Measurements from ENCODE around the gene ZNRF3. TPM values are rescaled to one million over a fixed set of nuclear protein-coding genes. Genes with fewer than 3 reads are reported as not detected.

The ZNRF3 gene
- total and polyA plus RNA-seq, 2 experiments from 2014 or later, result 11.1 to 32.2 TPM

DNA sequence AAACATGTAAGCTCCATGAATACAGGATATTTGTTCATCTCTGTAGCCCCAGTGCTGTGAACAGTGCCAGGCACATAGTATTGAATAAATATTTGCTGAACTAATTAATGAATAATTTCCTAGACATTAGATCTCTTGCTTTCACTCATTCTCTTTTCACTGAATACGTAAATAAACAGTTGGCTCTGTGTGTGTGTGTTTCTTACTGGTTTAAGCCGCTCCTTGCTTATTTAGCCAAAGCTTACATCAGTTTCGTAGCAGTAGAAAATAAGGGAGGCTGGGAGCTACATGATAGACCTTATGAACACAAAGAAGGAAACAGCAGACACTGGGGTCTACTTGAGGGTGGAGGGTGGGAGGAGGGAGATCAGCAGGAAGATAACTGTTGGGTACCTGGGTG, 206.7 kb downstream of the ZNRF3 start:
- Histone ChIP-seq H3K27ac (ENCODE audit: low read depth) (no peak overlapping the region), H3K9me2 (ENCODE audit: insufficient read depth) (no peaks in the 10 kb centered on the region), H3K4me3 (no peak overlapping the region), H3K27me3 (ENCODE audit: insufficient read depth) (no peaks in the 10 kb centered on the region), H3K4me2 (no peak overlapping the region), H3K36me3 (ENCODE audit: insufficient read depth) (no peaks in the 10 kb centered on the region), H3K4me1 (ENCODE audit: insufficient read depth) (no peaks in the 10 kb centered on the region), H3K79me2 (replicated peaks; ENCODE audit: insufficient read depth) (no peaks in the 10 kb centered on the region), H2AFZ (no peak overlapping the region), H3F3A (replicated peaks; ENCODE audit: low read depth) (no peaks in the 10 kb centered on the region), H4K20me1 (replicated peaks; ENCODE audit: insufficient read depth) (0 out of 2 replicates have a peak, but pooled peaks cover 5% of the 10 kb centered on the region)
- DNase-seq (ENCODE audit: low spot score), result no peak
- peaks cover 2% of the 10 kb centered on the region for H3K27me3 Mint-ChIP-seq (ENCODE audit: insufficient read depth, low read depth, poor library complexity)
- TF ChIP-seq ZNF331 (CRISPR knock-in tag; IDR thresholded peaks at IDR 0.05; ENCODE audit: low read depth), result no peak
- TF ChIP-seq JUNB (IDR thresholded peaks at IDR 0.05; ENCODE audit: unreplicated experiment), result no peak
- TF ChIP-seq, protein P1, sequence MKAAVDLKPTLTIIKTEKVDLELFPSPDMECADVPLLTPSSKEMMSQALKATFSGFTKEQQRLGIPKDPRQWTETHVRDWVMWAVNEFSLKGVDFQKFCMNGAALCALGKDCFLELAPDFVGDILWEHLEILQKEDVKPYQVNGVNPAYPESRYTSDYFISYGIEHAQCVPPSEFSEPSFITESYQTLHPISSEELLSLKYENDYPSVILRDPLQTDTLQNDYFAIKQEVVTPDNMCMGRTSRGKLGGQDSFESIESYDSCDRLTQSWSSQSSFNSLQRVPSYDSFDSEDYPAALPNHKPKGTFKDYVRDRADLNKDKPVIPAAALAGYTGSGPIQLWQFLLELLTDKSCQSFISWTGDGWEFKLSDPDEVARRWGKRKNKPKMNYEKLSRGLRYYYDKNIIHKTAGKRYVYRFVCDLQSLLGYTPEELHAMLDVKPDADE (IDR thresholded peaks at IDR 0.05), result no peak
- no peak for TF ChIP-seq NANOG (IDR thresholded peaks at IDR 0.05; ENCODE audit: borderline replicate concordance)
- TF ChIP-seq, protein P2, sequence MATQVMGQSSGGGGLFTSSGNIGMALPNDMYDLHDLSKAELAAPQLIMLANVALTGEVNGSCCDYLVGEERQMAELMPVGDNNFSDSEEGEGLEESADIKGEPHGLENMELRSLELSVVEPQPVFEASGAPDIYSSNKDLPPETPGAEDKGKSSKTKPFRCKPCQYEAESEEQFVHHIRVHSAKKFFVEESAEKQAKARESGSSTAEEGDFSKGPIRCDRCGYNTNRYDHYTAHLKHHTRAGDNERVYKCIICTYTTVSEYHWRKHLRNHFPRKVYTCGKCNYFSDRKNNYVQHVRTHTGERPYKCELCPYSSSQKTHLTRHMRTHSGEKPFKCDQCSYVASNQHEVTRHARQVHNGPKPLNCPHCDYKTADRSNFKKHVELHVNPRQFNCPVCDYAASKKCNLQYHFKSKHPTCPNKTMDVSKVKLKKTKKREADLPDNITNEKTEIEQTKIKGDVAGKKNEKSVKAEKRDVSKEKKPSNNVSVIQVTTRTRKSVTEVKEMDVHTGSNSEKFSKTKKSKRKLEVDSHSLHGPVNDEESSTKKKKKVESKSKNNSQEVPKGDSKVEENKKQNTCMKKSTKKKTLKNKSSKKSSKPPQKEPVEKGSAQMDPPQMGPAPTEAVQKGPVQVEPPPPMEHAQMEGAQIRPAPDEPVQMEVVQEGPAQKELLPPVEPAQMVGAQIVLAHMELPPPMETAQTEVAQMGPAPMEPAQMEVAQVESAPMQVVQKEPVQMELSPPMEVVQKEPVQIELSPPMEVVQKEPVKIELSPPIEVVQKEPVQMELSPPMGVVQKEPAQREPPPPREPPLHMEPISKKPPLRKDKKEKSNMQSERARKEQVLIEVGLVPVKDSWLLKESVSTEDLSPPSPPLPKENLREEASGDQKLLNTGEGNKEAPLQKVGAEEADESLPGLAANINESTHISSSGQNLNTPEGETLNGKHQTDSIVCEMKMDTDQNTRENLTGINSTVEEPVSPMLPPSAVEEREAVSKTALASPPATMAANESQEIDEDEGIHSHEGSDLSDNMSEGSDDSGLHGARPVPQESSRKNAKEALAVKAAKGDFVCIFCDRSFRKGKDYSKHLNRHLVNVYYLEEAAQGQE (IDR thresholded peaks at IDR 0.05; ENCODE audit: unreplicated experiment), result no peak
- TF ChIP-seq EZH2 (IDR thresholded peaks at IDR 0.05; ENCODE audit: low read depth, unreplicated experiment), result no peak
- no peak for TF ChIP-seq CREB1 (CRISPR knock-in tag; IDR thresholded peaks at IDR 0.05; ENCODE audit: low read depth)
- no peak for TF ChIP-seq ZNF114 (CRISPR knock-in tag; IDR thresholded peaks at IDR 0.05)
- TF ChIP-seq, protein P3, sequence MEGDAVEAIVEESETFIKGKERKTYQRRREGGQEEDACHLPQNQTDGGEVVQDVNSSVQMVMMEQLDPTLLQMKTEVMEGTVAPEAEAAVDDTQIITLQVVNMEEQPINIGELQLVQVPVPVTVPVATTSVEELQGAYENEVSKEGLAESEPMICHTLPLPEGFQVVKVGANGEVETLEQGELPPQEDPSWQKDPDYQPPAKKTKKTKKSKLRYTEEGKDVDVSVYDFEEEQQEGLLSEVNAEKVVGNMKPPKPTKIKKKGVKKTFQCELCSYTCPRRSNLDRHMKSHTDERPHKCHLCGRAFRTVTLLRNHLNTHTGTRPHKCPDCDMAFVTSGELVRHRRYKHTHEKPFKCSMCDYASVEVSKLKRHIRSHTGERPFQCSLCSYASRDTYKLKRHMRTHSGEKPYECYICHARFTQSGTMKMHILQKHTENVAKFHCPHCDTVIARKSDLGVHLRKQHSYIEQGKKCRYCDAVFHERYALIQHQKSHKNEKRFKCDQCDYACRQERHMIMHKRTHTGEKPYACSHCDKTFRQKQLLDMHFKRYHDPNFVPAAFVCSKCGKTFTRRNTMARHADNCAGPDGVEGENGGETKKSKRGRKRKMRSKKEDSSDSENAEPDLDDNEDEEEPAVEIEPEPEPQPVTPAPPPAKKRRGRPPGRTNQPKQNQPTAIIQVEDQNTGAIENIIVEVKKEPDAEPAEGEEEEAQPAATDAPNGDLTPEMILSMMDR (conservative IDR thresholded peaks at IDR 0.05; ENCODE audit: low read depth in 2 of 2), result no peak
- TF ChIP-seq EZH2phosphoT487 (IDR thresholded peaks at IDR 0.05; ENCODE audit: unreplicated experiment), result no peak
- TF ChIP-seq POLR2AphosphoS5 (IDR thresholded peaks at IDR 0.05; ENCODE audit: low read depth), result no peak
- TF ChIP-seq, protein P4, sequence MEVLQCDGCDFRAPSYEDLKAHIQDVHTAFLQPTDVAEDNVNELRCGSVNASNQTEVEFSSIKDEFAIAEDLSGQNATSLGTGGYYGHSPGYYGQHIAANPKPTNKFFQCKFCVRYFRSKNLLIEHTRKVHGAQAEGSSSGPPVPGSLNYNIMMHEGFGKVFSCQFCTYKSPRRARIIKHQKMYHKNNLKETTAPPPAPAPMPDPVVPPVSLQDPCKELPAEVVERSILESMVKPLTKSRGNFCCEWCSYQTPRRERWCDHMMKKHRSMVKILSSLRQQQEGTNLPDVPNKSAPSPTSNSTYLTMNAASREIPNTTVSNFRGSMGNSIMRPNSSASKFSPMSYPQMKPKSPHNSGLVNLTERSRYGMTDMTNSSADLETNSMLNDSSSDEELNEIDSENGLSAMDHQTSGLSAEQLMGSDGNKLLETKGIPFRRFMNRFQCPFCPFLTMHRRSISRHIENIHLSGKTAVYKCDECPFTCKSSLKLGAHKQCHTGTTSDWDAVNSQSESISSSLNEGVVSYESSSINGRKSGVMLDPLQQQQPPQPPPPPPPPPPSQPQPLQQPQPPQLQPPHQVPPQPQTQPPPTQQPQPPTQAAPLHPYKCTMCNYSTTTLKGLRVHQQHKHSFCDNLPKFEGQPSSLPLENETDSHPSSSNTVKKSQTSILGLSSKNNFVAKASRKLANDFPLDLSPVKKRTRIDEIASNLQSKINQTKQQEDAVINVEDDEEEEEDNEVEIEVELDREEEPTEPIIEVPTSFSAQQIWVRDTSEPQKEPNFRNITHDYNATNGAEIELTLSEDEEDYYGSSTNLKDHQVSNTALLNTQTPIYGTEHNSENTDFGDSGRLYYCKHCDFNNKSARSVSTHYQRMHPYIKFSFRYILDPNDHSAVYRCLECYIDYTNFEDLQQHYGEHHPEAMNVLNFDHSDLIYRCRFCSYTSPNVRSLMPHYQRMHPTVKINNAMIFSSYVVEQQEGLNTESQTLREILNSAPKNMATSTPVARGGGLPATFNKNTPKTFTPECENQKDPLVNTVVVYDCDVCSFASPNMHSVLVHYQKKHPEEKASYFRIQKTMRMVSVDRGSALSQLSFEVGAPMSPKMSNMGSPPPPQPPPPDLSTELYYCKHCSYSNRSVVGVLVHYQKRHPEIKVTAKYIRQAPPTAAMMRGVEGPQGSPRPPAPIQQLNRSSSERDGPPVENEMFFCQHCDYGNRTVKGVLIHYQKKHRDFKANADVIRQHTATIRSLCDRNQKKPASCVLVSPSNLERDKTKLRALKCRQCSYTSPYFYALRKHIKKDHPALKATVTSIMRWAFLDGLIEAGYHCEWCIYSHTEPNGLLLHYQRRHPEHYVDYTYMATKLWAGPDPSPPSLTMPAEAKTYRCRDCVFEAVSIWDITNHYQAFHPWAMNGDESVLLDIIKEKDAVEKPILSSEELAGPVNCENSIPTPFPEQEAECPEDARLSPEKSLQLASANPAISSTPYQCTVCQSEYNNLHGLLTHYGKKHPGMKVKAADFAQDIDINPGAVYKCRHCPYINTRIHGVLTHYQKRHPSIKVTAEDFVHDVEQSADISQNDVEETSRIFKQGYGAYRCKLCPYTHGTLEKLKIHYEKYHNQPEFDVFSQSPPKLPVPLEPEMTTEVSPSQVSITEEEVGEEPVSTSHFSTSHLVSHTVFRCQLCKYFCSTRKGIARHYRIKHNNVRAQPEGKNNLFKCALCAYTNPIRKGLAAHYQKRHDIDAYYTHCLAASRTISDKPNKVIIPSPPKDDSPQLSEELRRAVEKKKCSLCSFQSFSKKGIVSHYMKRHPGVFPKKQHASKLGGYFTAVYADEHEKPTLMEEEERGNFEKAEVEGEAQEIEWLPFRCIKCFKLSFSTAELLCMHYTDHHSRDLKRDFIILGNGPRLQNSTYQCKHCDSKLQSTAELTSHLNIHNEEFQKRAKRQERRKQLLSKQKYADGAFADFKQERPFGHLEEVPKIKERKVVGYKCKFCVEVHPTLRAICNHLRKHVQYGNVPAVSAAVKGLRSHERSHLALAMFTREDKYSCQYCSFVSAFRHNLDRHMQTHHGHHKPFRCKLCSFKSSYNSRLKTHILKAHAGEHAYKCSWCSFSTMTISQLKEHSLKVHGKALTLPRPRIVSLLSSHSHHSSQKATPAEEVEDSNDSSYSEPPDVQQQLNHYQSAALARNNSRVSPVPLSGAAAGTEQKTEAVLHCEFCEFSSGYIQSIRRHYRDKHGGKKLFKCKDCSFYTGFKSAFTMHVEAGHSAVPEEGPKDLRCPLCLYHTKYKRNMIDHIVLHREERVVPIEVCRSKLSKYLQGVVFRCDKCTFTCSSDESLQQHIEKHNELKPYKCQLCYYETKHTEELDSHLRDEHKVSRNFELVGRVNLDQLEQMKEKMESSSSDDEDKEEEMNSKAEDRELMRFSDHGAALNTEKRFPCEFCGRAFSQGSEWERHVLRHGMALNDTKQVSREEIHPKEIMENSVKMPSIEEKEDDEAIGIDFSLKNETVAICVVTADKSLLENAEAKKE (CRISPR knock-in tag; IDR thresholded peaks at IDR 0.05), result no peak
- H3K27ac Mint-ChIP-seq, result no peak overlapping the region
- no peaks in the 10 kb centered on the region; the same call in 2 of the 3 replicates for H3K4me1 Mint-ChIP-seq
- no peaks in the 10 kb centered on the region for H3K9me3 Mint-ChIP-seq
- no peak overlapping the region for H3K4me3 Mint-ChIP-seq
- ATAC-seq, result no peak
- no peaks in the 10 kb centered on the region for H3K36me3 Mint-ChIP-seq (ENCODE audit: low read depth)
